Trophoblast cell (in vitro differentiated cells and primary cell): ENCODE data around the gene AGPAT3.

Source experiments
- DNase-seq, 2 donors: peaks; one replicate each; pipeline ENCODE4 v3.0.0-alpha.2; 2016
- H2AFZ ChIP-seq: 2 replicates; pipeline ENCODE4 v1.6.1; 2013; ENCODE audit warnings: low read length, moderate library complexity, mild to moderate bottlenecking; ENCODE audit not compliant: insufficient read depth, poor library complexity
- H2AK5ac ChIP-seq: 2 replicates; pipeline ENCODE4 v1.6.1; 2013; ENCODE audit warnings: mild to moderate bottlenecking, low read length
- H2BK120ac ChIP-seq: 2 replicates; pipeline ENCODE4 v1.6.1; 2013; ENCODE audit warnings: low read length, mild to moderate bottlenecking, moderate library complexity; ENCODE audit not compliant: insufficient read depth, poor library complexity
- H2BK12ac ChIP-seq: 2 replicates; pipeline ENCODE4 v1.6.1; 2013; ENCODE audit warnings: mild to moderate bottlenecking, low read length, moderate library complexity
- H2BK5ac ChIP-seq: 2 replicates; pipeline ENCODE4 v1.6.1; 2013; ENCODE audit warnings: low read length, low read depth, moderate library complexity, mild to moderate bottlenecking; ENCODE audit not compliant: poor library complexity
- H3K14ac ChIP-seq: 2 replicates; pipeline ENCODE4 v1.6.1; 2013; ENCODE audit warnings: mild to moderate bottlenecking, low read length
- H3K18ac ChIP-seq: 2 replicates; pipeline ENCODE4 v1.6.1; 2013; ENCODE audit warnings: mild to moderate bottlenecking, low read length
- H3K23ac ChIP-seq: 2 replicates; pipeline ENCODE4 v1.6.1; 2013; ENCODE audit warnings: low read length
- H3K27ac ChIP-seq: 2 replicates; pipeline ENCODE4 v1.5.1; 2013; ENCODE audit warnings: low read depth, mild to moderate bottlenecking, inconsistent platforms, low read length, moderate library complexity
- H3K27me3 ChIP-seq: 2 replicates; pipeline ENCODE4 v1.6.1; 2013; ENCODE audit warnings: inconsistent platforms, mild to moderate bottlenecking, low read length, moderate library complexity; ENCODE audit not compliant: insufficient read depth
- H3K36me3 ChIP-seq, 2 experiments: 1 replicate in 1 of 2; 2 replicates in 1 of 2; pipeline ENCODE4 v1.6.1; 2013; ENCODE audit warnings: low read length in 2 of 2, mild to moderate bottlenecking in 2 of 2, moderate library complexity in 1 of 2; ENCODE audit not compliant: insufficient read depth in 2 of 2, control insufficient read depth in 1 of 2
- H3K4ac ChIP-seq: 2 replicates; pipeline ENCODE4 v1.6.1; 2013; ENCODE audit warnings: low read depth, mild to moderate bottlenecking, low read length, moderate library complexity
- H3K4me1 ChIP-seq, 2 experiments: 1 replicate in 1 of 2; 2 replicates in 1 of 2; pipeline ENCODE4 v1.6.1; 2013; ENCODE audit warnings: low read length in 2 of 2, mild to moderate bottlenecking in 2 of 2, moderate library complexity in 1 of 2; ENCODE audit not compliant: insufficient read depth in 2 of 2, control insufficient read depth in 1 of 2
- H3K4me2 ChIP-seq: 2 replicates; pipeline ENCODE4 v1.6.1; 2013; ENCODE audit warnings: inconsistent platforms, mild to moderate bottlenecking, low read length, moderate library complexity
- H3K4me3 ChIP-seq: 2 replicates; pipeline ENCODE4 v1.5.1; 2013; ENCODE audit warnings: mild to moderate bottlenecking, low read depth, low read length, inconsistent platforms
- H3K79me1 ChIP-seq: one replicate; pipeline ENCODE4 v1.6.1; 2013; ENCODE audit warnings: low read length
- H3K79me2 ChIP-seq: 2 replicates; pipeline ENCODE4 v1.6.1; 2013; ENCODE audit warnings: low read length, mild to moderate bottlenecking; ENCODE audit not compliant: control insufficient read depth, insufficient read depth, poor library complexity
- H3K9ac ChIP-seq: 2 replicates; pipeline ENCODE4 v1.6.1; 2013; ENCODE audit warnings: mild to moderate bottlenecking, low read length
- H3K9me3 ChIP-seq: 2 replicates; pipeline ENCODE4 v1.6.1; 2013; ENCODE audit warnings: low read depth, mild to moderate bottlenecking, control low read depth, inconsistent platforms, low read length; ENCODE audit not compliant: insufficient read depth
- H4K12ac ChIP-seq: 2 replicates; pipeline ENCODE4 v1.6.1; 2013; ENCODE audit warnings: low read depth, mild to moderate bottlenecking, low read length, moderate library complexity
- H4K8ac ChIP-seq: 2 replicates; pipeline ENCODE4 v1.6.1; 2013; ENCODE audit warnings: low read depth, mild to moderate bottlenecking, low read length, moderate library complexity
- H4K91ac ChIP-seq: one replicate; pipeline ENCODE4 v1.6.1; 2013; ENCODE audit warnings: low read depth, mild to moderate bottlenecking, low read length, moderate library complexity
- WGBS: extraction: QIAGEN DNeasy Blood & Tissue Kit; methylation state at CpG from one replicate; pipeline ENCODE4 v1.1.7; 2013; ENCODE audit warnings: missing lambda C conversion rate; ENCODE audit not compliant: insufficient read length, insufficient coverage; ENCODE audit errors: extremely low coverage; 5-methylcytosine and 5-hydroxymethylcytosine counted together

Gene AGPAT3

DNA sequence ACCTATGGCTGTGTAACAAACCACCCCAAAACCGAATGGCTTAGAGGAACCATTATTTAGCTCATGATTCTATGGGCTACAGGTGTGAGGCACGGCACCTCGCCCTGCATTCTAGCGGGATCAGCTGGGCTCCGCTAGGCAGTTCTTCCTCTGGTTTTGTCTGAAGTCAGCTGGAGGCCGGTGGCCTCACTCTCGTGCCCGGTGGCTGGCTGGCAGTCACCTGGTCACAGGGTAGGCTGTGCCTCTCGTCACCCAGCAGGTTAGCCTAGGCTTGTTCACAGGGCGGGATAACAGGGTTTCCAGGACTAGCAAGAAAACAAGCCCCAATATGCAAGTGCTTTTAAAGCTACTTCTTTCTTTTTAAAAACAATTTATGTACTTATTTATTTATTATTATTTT lies 16.3 kb upstream of the AGPAT3 start:
- Histone ChIP-seq H3K4me3 (no peak overlapping the region), H4K12ac (no peak overlapping the region), H3K23ac (no peak overlapping the region), H3K27me3 (no peaks in the 10 kb centered on the region), H3K4ac (no peak overlapping the region), H4K8ac (no peak overlapping the region), H2BK5ac (no peak overlapping the region), H3K79me1 (no peaks in the 10 kb centered on the region), H4K91ac (no peak overlapping the region), H2AFZ (no peak overlapping the region), H3K9me3 (peaks cover 8% of the 10 kb centered on the region), H2AK5ac (no peak overlapping the region), H3K14ac (no peak overlapping the region), H3K4me2 (no peak overlapping the region), H3K9ac (no peak overlapping the region), H3K79me2 (no peaks in the 10 kb centered on the region), H3K4me1 (peaks cover 4% of the 10 kb centered on the region in 2 experiments), H3K18ac (no peak overlapping the region), H3K27ac (no peak overlapping the region), H2BK12ac (no peak overlapping the region), H3K36me3 (no peaks in the 10 kb centered on the region), H2BK120ac (no peak overlapping the region)
- no CpG with 5 or more reads among the region's 10 CpGs for WGBS
- DNase-seq = no peak

DNA sequence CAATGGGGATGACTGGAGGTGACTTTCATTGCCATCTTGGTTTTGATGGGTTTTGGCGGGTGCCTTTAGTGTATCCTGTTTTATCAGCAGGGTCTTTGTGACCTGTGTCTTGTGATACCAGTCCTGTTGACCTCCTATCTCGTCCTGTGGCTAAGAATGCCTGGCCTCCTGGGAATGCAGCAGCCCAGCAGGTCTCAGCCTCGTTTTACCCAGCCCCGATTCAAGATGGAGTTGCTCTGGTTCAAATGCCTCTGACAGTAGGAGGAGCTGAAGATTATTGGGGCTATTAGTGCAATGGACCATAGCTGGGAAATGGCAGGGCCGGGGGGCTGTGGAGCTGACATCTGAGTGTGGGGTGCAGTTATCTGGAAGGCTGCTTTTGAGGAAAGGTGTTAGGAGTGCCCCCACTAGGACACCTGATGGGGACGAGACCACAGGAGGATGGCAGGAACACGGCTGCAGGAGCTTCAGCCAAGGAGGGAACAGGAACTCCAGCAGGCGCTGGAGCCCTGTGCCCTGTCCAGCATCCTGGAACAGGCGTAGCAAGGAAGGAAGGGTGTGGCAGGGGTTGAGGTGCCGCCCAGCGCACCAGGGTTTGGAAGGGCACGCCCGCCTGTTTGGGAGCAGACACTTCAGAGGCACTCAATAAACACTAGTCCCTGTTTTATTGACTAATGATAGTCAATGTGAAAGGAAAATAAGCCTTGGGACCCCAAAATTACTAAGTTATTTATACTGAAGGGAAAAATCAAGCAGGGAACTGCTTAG lies 15.3 kb upstream of the AGPAT3 start:
- no CpG with 5 or more reads among the region's 13 CpGs for WGBS
- no peak overlapping the region for H3K18ac ChIP-seq

DNA sequence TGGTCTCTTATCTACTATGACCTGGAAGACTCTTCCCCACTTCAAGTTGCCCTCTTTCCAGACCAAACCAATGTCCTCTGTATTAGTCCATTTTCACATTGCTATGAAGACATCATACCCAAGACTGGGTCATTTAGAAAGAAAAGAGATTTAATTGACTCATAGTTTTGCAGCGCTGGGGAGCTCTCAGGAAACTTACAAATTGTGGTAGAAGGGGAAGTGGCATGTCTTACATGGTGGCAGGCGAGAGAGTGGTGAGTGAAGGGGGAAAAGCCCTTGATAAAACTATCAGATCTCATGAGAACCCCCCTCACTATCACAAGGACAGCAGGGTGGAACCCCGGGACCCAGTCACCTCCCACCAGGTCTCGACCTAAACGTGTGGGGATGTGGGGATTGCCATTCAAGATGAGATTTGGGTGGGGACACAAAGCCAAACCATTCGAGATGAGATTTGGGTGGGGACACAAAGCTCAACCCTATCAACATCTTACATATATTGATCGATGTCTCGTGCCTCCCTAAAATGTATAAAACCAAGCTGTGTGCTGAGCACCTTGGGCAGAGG lies 14.2 kb upstream of the AGPAT3 start:
- Histone ChIP-seq H2BK12ac (no peak overlapping the region), H3K9me3 (peaks cover 12% of the 10 kb centered on the region), H3K9ac (no peak overlapping the region), H4K12ac (no peak overlapping the region), H2AFZ (no peak overlapping the region), H4K8ac (no peak overlapping the region), H2BK120ac (no peak overlapping the region), H3K4ac (no peak overlapping the region), H2BK5ac (no peak overlapping the region), H3K79me1 (no peaks in the 10 kb centered on the region), H3K4me3 (no peak overlapping the region), H3K4me2 (no peak overlapping the region), H3K36me3 (no peaks in the 10 kb centered on the region), H3K23ac (no peak overlapping the region), H3K79me2 (no peaks in the 10 kb centered on the region), H4K91ac (no peak overlapping the region), H3K14ac (no peak overlapping the region), H2AK5ac (no peak overlapping the region), H3K4me1 (peaks cover 4% of the 10 kb centered on the region in 2 experiments), H3K27me3 (no peaks in the 10 kb centered on the region), H3K27ac (no peak overlapping the region), H3K18ac (no peak overlapping the region)
- no peak for DNase-seq
- no CpG with 5 or more reads among the region's 8 CpGs for WGBS

More for the DNA sequence above, 15.3 kb upstream of the AGPAT3 start:
- peaks cover 4% of the 10 kb centered on the region in 2 experiments for H3K4me1 ChIP-seq
- H3K27ac ChIP-seq = no peak overlapping the region
- no peak overlapping the region for H2BK5ac ChIP-seq
- no peak overlapping the region for H4K12ac ChIP-seq
- no peak overlapping the region for H2AK5ac ChIP-seq
- no peak overlapping the region for H3K14ac ChIP-seq
- H3K36me3 ChIP-seq = no peaks in the 10 kb centered on the region
- H4K8ac ChIP-seq = no peak overlapping the region
- no peak for DNase-seq
- no peak overlapping the region for H3K4me3 ChIP-seq
- no peak overlapping the region for H3K23ac ChIP-seq
- H3K9ac ChIP-seq = no peak overlapping the region
- no peak overlapping the region for H2BK120ac ChIP-seq
- no peak overlapping the region for H3K4me2 ChIP-seq
- H2AFZ ChIP-seq = no peak overlapping the region
- no peak overlapping the region for H2BK12ac ChIP-seq
- H4K91ac ChIP-seq = no peak overlapping the region
- H3K4ac ChIP-seq = no peak overlapping the region
- H3K79me1 ChIP-seq = no peaks in the 10 kb centered on the region
- no peaks in the 10 kb centered on the region for H3K79me2 ChIP-seq
- no peaks in the 10 kb centered on the region for H3K27me3 ChIP-seq
- peaks cover 12% of the 10 kb centered on the region for H3K9me3 ChIP-seq

DNA sequence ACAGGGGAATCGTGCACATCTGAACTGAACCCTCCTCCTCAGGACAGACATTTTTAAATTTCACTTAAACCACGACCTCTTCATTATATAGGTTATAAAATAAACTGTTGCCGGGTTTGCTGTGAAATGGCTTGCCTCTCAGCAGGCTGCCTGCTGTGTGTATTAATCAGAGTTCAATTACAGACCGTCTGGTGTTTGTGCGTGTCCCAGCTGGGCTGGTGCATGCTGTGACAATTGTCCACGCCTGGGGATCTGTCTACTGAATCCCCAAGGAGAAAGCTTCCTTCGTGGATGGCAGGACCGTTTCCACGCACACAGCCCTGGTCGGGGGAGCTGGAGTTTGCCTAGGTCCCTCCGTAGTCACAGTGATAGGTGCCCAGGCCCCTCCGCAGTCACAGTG lies 13.4 kb upstream of the AGPAT3 start:
- no peaks in the 10 kb centered on the region for H3K27me3 ChIP-seq
- no peaks in the 10 kb centered on the region for H3K36me3 ChIP-seq
- no peak overlapping the region for H2BK5ac ChIP-seq
- peaks cover 4% of the 10 kb centered on the region in 2 experiments for H3K4me1 ChIP-seq
- no peak overlapping the region for H2BK12ac ChIP-seq
- H3K18ac ChIP-seq = no peak overlapping the region
- H4K8ac ChIP-seq = no peak overlapping the region
- no peak overlapping the region for H3K4me3 ChIP-seq
- no peak overlapping the region for H3K9ac ChIP-seq
- no peak for DNase-seq
- H2BK120ac ChIP-seq = no peak overlapping the region
- H3K23ac ChIP-seq = no peak overlapping the region
- H2AK5ac ChIP-seq = no peak overlapping the region
- H3K4me2 ChIP-seq = no peak overlapping the region
- no peak overlapping the region for H4K12ac ChIP-seq
- no peaks in the 10 kb centered on the region for H3K79me2 ChIP-seq
- no peak overlapping the region for H3K14ac ChIP-seq
- H4K91ac ChIP-seq = no peak overlapping the region
- H2AFZ ChIP-seq = no peak overlapping the region
- no peaks in the 10 kb centered on the region for H3K79me1 ChIP-seq
- no peak overlapping the region for H3K27ac ChIP-seq
- WGBS = no CpG with 5 or more reads among the region's 12 CpGs
- no peak overlapping the region for H3K4ac ChIP-seq
- H3K9me3 ChIP-seq = peaks cover 12% of the 10 kb centered on the region
